ENCODE results near the gene HSPG2.

Gene HSPG2

DNA sequence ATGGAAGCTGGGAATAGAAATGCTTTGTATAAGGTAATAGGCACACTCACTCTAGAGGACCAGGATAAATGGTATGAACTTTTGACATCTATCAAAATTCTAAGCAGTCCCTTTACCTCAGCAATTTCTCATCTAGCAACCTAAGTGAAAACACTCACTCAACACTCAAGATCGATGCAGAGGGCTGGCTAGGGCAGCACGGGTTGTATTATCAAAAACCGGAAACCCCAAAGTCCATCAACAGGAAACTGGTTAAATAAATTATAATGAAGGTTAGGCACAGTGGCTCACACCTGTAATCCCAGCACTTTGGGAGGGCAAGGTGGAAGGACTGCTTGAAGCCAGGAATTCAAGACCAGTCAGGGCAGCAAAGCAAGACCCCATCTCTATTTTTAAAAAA, 163.5 kb downstream of the HSPG2 start:
- no peak overlapping the region for H2AFZ ChIP-seq (ENCODE audit: low read length)
- H3K9ac ChIP-seq (ENCODE audit: low read length): no peak overlapping the region
- peak overlapping the region; percentile 23; the same call in 1 of the 2 replicates for H3K4me2 ChIP-seq (ENCODE audit: low read length)
- H3F3A ChIP-seq (ENCODE audit: insufficient read depth, low read length): no peaks in the 10 kb centered on the region
- H3K4me1 ChIP-seq (ENCODE audit: insufficient read depth, low read length, severe bottlenecking): peaks cover 19% of the 10 kb centered on the region
- no peak overlapping the region for H3K4me3 ChIP-seq (ENCODE audit: low read depth, low read length, poor library complexity, severe bottlenecking)
- H4K20me1 ChIP-seq (ENCODE audit: insufficient read depth, low read length): no peaks in the 10 kb centered on the region
- H3K36me3 ChIP-seq (ENCODE audit: insufficient read depth, low read length): peaks cover 20% of the 10 kb centered on the region
- TF ChIP-seq, protein P1, sequence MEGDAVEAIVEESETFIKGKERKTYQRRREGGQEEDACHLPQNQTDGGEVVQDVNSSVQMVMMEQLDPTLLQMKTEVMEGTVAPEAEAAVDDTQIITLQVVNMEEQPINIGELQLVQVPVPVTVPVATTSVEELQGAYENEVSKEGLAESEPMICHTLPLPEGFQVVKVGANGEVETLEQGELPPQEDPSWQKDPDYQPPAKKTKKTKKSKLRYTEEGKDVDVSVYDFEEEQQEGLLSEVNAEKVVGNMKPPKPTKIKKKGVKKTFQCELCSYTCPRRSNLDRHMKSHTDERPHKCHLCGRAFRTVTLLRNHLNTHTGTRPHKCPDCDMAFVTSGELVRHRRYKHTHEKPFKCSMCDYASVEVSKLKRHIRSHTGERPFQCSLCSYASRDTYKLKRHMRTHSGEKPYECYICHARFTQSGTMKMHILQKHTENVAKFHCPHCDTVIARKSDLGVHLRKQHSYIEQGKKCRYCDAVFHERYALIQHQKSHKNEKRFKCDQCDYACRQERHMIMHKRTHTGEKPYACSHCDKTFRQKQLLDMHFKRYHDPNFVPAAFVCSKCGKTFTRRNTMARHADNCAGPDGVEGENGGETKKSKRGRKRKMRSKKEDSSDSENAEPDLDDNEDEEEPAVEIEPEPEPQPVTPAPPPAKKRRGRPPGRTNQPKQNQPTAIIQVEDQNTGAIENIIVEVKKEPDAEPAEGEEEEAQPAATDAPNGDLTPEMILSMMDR (IDR thresholded peaks at IDR 0.05; ENCODE audit: low read length): no peak
- no peak for TF ChIP-seq EZH2 (IDR thresholded peaks at IDR 0.05; ENCODE audit: borderline replicate concordance, low read length)
- no peaks in the 10 kb centered on the region for H3K9me3 ChIP-seq (ENCODE audit: low read length)
- peaks cover 93% of the 10 kb centered on the region for H3K79me2 ChIP-seq (ENCODE audit: insufficient read depth, low read length)
- H3K27me3 ChIP-seq (ENCODE audit: insufficient read depth, low read length): no peaks in the 10 kb centered on the region
- peak overlapping the region; percentile 51 for H3K27ac ChIP-seq (ENCODE audit: low read depth, low read length, poor library complexity, severe bottlenecking)
- H3K9me2 ChIP-seq (ENCODE audit: low read depth, low read length): no peaks in the 10 kb centered on the region

All from OCI-LY1 (cell line).